SU-DHL-6 (cell line): ENCODE data around the gene TNXB.

Experiments used
- H2AFZ ChIP-seq: fragments of 200-600 bp; sonication (generic); 2 replicates; pipeline ENCODE4 v1.6.1; 2014; ENCODE audit warnings: low read depth, mild to moderate bottlenecking, moderate library complexity, mixed read lengths, antibody characterized with exemption, low read length; ENCODE audit not compliant: severe bottlenecking
- H3F3A ChIP-seq: fragments of 200-600 bp; shearing (Covaris generic); 2 replicates; pipeline ENCODE4 v1.6.0; 2016; ENCODE audit warnings: antibody characterized with exemption, mild to moderate bottlenecking; ENCODE audit not compliant: insufficient read depth
- H3K27ac ChIP-seq: fragments of 200-600 bp; sonication (generic); 2 replicates; pipeline ENCODE4 v1.5.1; 2016; ENCODE audit warnings: low read depth, mild to moderate bottlenecking, low read length, moderate library complexity, mixed read lengths
- H3K27me3 ChIP-seq: fragments of 200-600 bp; sonication (generic), shearing (Covaris generic); 2 replicates; pipeline ENCODE4 v1.6.0; 2014; ENCODE audit warnings: mild to moderate bottlenecking, low read length
- H3K36me3 ChIP-seq: fragments of 200-600 bp; sonication (generic); 2 replicates; pipeline ENCODE4 v1.6.1; 2014; ENCODE audit warnings: mild to moderate bottlenecking, low read length, mixed read lengths
- H3K4me2 ChIP-seq: fragments of 300-600, 200-600 bp; shearing (Covaris generic), sonication (generic); 2 replicates; pipeline ENCODE4 v1.6.0; 2014; ENCODE audit warnings: low read length, low read depth, mild to moderate bottlenecking; ENCODE audit not compliant: poor library complexity, severe bottlenecking
- H3K4me3 ChIP-seq: fragments of 200-600 bp; sonication (generic); 2 replicates; pipeline ENCODE4 v1.5.1; 2014; ENCODE audit warnings: antibody characterized with exemption, low read length, mild to moderate bottlenecking, mixed read lengths; ENCODE audit not compliant: insufficient read depth, poor library complexity, severe bottlenecking
- H3K79me2 ChIP-seq: fragments of 200-600 bp; sonication (generic); 2 replicates; pipeline ENCODE4 v1.6.1; 2014; ENCODE audit warnings: mild to moderate bottlenecking, low read length, moderate library complexity; ENCODE audit not compliant: insufficient read depth
- H3K9ac ChIP-seq: fragments of 200-600 bp; sonication (generic); 2 replicates; pipeline ENCODE4 v1.7.0; 2014; ENCODE audit warnings: mild to moderate bottlenecking, low read length
- H3K9me2 ChIP-seq: fragments of 200-600 bp; sonication (generic); replicated peaks from 2 replicates; pipeline ENCODE4 v1.6.1; 2014; ENCODE audit warnings: low read length; ENCODE audit not compliant: insufficient read depth
- H3K9me3 ChIP-seq: fragments of 200-600 bp; sonication (generic); 2 replicates; pipeline ENCODE4 v1.6.1; 2014; ENCODE audit warnings: low read length, mixed read lengths; ENCODE audit not compliant: insufficient read depth
- H4K20me1 ChIP-seq: fragments of 200-600 bp; sonication (generic); 2 replicates; pipeline ENCODE4 v1.6.1; 2014; ENCODE audit warnings: low read depth, mild to moderate bottlenecking, antibody characterized with exemption, low read length, moderate library complexity, mixed read lengths
- CTCF ChIP-seq: fragments of 200-600 bp; sonication (generic); IDR thresholded peaks from one replicate; pipeline ENCODE4 v1.5.1; 2017; ENCODE audit warnings: antibody characterized with exemption, mild to moderate bottlenecking, low read length, moderate library complexity; ENCODE audit not compliant: insufficient read depth, poor library complexity, severe bottlenecking
- EZH2phosphoT487 ChIP-seq: fragments of 200-600 bp; sonication (generic), shearing (Covaris generic); conservative IDR thresholded peaks from 2 replicates; pipeline ENCODE4 v1.6.1; 2018; ENCODE audit warnings: mild to moderate bottlenecking, antibody characterized with exemption, low read length, moderate library complexity, mixed read lengths

TNXB gene

GRCh38 chr6:32047539-32047854, 61.6 kb downstream of the TNXB start:
- TF ChIP-seq CTCF (no peak), EZH2phosphoT487 (no peak)
- Histone ChIP-seq H3K79me2 (no peaks in the 10 kb centered on the region), H3K9me2 (no peaks in the 10 kb centered on the region), H3F3A (no peaks in the 10 kb centered on the region), H4K20me1 (no peaks in the 10 kb centered on the region), H3K4me2 (no peak overlapping the region), H3K36me3 (no peaks in the 10 kb centered on the region), H3K9ac (no peak overlapping the region), H3K27ac (no peak overlapping the region), H2AFZ (no peak overlapping the region), H3K4me3 (no peak overlapping the region), H3K9me3 (no peaks in the 10 kb centered on the region), H3K27me3 (no peaks in the 10 kb centered on the region)

GRCh38 chr6:32047084-32047478, 62.1 kb downstream of the TNXB start:
- H3K9me3 ChIP-seq = no peaks in the 10 kb centered on the region
- no peak overlapping the region for H2AFZ ChIP-seq
- H3K79me2 ChIP-seq = no peaks in the 10 kb centered on the region
- no peak overlapping the region for H3K9ac ChIP-seq
- H3F3A ChIP-seq = no peaks in the 10 kb centered on the region
- no peaks in the 10 kb centered on the region for H3K27me3 ChIP-seq
- H3K4me3 ChIP-seq = no peak overlapping the region
- H3K36me3 ChIP-seq = no peaks in the 10 kb centered on the region
- H3K4me2 ChIP-seq = no peak overlapping the region
- no peak overlapping the region for H3K27ac ChIP-seq
- no peaks in the 10 kb centered on the region for H3K9me2 ChIP-seq
- TF ChIP-seq EZH2phosphoT487 (no peak), CTCF (no peak)
- no peaks in the 10 kb centered on the region for H4K20me1 ChIP-seq

- Histone ChIP-seq H2AFZ (no peak overlapping the region), H3K9me2 (no peaks in the 10 kb centered on the region), H3K9me3 (no peaks in the 10 kb centered on the region), H3K36me3 (no peaks in the 10 kb centered on the region), H3K9ac (no peak overlapping the region), H3F3A (no peaks in the 10 kb centered on the region), H4K20me1 (no peaks in the 10 kb centered on the region), H3K27ac (no peak overlapping the region), H3K4me3 (no peak overlapping the region), H3K79me2 (no peaks in the 10 kb centered on the region), H3K4me2 (no peak overlapping the region), H3K27me3 (no peaks in the 10 kb centered on the region)
- no peak for TF ChIP-seq EZH2phosphoT487
- no peak for TF ChIP-seq CTCF
Observed at GRCh38 chr6:32046450-32047083, 62.6 kb downstream of the TNXB start.
